NCI-H460 (cell line): Measurements from ENCODE around the gene RAB8B. TPM values are rescaled to one million over a fixed set of nuclear protein-coding genes. Genes with fewer than 3 reads are reported as not detected.

Experiments used
- DNase-seq: peaks from one replicate; pipeline ENCODE4 v3.0.0-alpha.2; 2016; ENCODE audit warnings: low read depth; ENCODE audit errors: extremely low read depth
- polyA plus RNA-seq: library from polyadenylated mRNA; depleted of rRNA; stranded (reverse); fragments of >200 nt; gene quantifications from 2 replicates; pipeline ENCODE4 v1.2.3, GENCODE V29; 2014; cell fraction: nucleus; rRNA removed
- total RNA-seq: library from RNA; depleted of rRNA; stranded (reverse); fragments of >200 nt; shearing (Covaris generic); gene quantifications from 2 replicates; pipeline ENCODE4 v1.2.3, GENCODE V29; 2014; rRNA removed

The RAB8B gene
- total RNA-seq, result 12.5 and 13.1 TPM in 2 replicates
- polyA plus RNA-seq, result 8.3 and 10.1 TPM in 2 replicates

- peak; percentile 93 for DNase-seq
Measured at GRCh38 chr15:63188926-63189871, at the start of gene RAB8B. Gene RAB8B (plus strand): TSS chr15:63189606. CDS start chr15:63189625, 19 bp downstream.

GRCh38 chr15:63140936-63141335, 48.5 kb upstream of the RAB8B start:
- no peak for DNase-seq

- no peak for DNase-seq
Measured at GRCh38 chr15:63145426-63145825, 44.0 kb upstream of the RAB8B start.

GRCh38 chr15:63146684-63147083, 42.7 kb upstream of the RAB8B start:
- DNase-seq, result no peak

GRCh38 chr15:63151665-63152064, 37.7 kb upstream of the RAB8B start:
- DNase-seq, result no peak

- no peak for DNase-seq
Measured at GRCh38 chr15:63155486-63155885, 33.9 kb upstream of the RAB8B start.

GRCh38 chr15:63156086-63156710, 33.2 kb upstream of the RAB8B start:
- DNase-seq, result no peak

- peak; percentile 13 for DNase-seq
Measured at GRCh38 chr15:63156755-63157117, 32.7 kb upstream of the RAB8B start.

GRCh38 chr15:63157118-63157843, 32.1 kb upstream of the RAB8B start, which contains the start of gene RPS27L:
Gene RPS27L (minus strand): TSS chr15:63157477. CDS start chr15:63157405, 72 bp downstream.
- peak; percentile 82 for DNase-seq

GRCh38 chr15:63157891-63158431, 31.4 kb upstream of the RAB8B start:
- peak; percentile 40 for DNase-seq

GRCh38 chr15:63160638-63161037, 28.8 kb upstream of the RAB8B start:
- no peak for DNase-seq

- no peak for DNase-seq
Measured at GRCh38 chr15:63163217-63163616, 26.2 kb upstream of the RAB8B start.

GRCh38 chr15:63165166-63165859, 24.1 kb upstream of the RAB8B start:
- DNase-seq, result no peak

GRCh38 chr15:63166219-63166618, 23.2 kb upstream of the RAB8B start:
- no peak for DNase-seq

- no peak for DNase-seq
Measured at GRCh38 chr15:63169788-63170187, 19.6 kb upstream of the RAB8B start.

GRCh38 chr15:63172376-63172775, 17.0 kb upstream of the RAB8B start:
- no peak for DNase-seq

GRCh38 chr15:63172851-63173451, 16.5 kb upstream of the RAB8B start:
- no peak for DNase-seq

GRCh38 chr15:63176302-63176701, 13.1 kb upstream of the RAB8B start:
- DNase-seq, result no peak

- no peak for DNase-seq
Measured at GRCh38 chr15:63178034-63178433, 11.4 kb upstream of the RAB8B start.

- DNase-seq, result no peak
Measured at GRCh38 chr15:63180746-63181145, 8.7 kb upstream of the RAB8B start.
